Esophagus squamous epithelium (tissue), 5 donors: ENCODE measurements around the gene ZNF80. TPM values are rescaled to one million over a fixed set of nuclear protein-coding genes. Genes with fewer than 3 reads are reported as not detected.

ENCODE experiments used
- DNase-seq: peaks from one replicate; lab custom pipeline; 2025; lab: John Stamatoyannopoulos, UW
- H3K27ac ChIP-seq, 4 donors: fragments of 200-600 bp; sonication (generic); one replicate each; pipeline ENCODE4 v1.5.1; 2016 to 2019; ENCODE audit warnings: mild to moderate bottlenecking in 1 of 4
- H3K27me3 ChIP-seq, 4 donors: fragments of 200-600 bp; sonication (generic); 1 replicate in 3 of 4; 2 replicates in 1 of 4; pipeline versions ENCODE4 v1.5.1 to v1.6.0; 2017 to 2021; ENCODE audit warnings: antibody characterized with exemption in 1 of 4
- H3K36me3 ChIP-seq, 3 donors: fragments of 200-600 bp; sonication (generic); one replicate each; pipeline ENCODE4 v1.5.1; 2016 to 2019
- H3K4me1 ChIP-seq, 3 donors: fragments of 200-600 bp; sonication (generic); one replicate each; pipeline ENCODE4 v1.5.1; 2017 to 2019
- H3K4me3 ChIP-seq, 4 donors: fragments of 200-600 bp; sonication (generic); 1 replicate in 3 of 4; 2 replicates in 1 of 4; pipeline ENCODE4 v1.5.1; 2016 to 2019; ENCODE audit warnings: mild to moderate bottlenecking in 2 of 4, moderate library complexity in 1 of 4
- H3K9me3 ChIP-seq, 3 donors: fragments of 200-600 bp; sonication (generic); one replicate each; pipeline ENCODE4 v1.5.1; 2016 to 2019
- POLR2A ChIP-seq, 4 donors: fragments of 450-650 bp; IDR thresholded peaks; one replicate each; pipeline ENCODE4 v1.6.1; 2017; ENCODE audit warnings: antibody characterized with exemption in 4 of 4, mild to moderate bottlenecking in 4 of 4, moderate library complexity in 3 of 4
- intact Hi-C: fragments of 100-400 bp; cut with DNase I; formaldehyde crosslinking; loops from one replicate; pipeline ENCODE4 v1.15.0; 2022
- total RNA-seq, 4 donors: library from RNA; depleted of rRNA; stranded (reverse); fragments of >200 nt; gene quantifications; one replicate each; pipeline ENCODE4 v1.1.0, GENCODE V29; 2016
- TF ChIP-seq, protein P1 (sequence below), 6 experiments: fragments of 450-650 bp in 4 of 6; fragments of 200-600 bp in 2 of 6; sonication (generic) in 2 of 6; IDR thresholded peaks; one replicate each; pipeline ENCODE4 v1.5.1; 2016 to 2019; ENCODE audit warnings: antibody characterized with exemption in 6 of 6, mild to moderate bottlenecking in 4 of 6, moderate library complexity in 4 of 6
- donor health status: DM: yes; HTN: yes; CAD: no.

The ZNF80 gene
- total RNA-seq, 4 donors from 2014 or later: 0.38 TPM; not detected in 3

DNA sequence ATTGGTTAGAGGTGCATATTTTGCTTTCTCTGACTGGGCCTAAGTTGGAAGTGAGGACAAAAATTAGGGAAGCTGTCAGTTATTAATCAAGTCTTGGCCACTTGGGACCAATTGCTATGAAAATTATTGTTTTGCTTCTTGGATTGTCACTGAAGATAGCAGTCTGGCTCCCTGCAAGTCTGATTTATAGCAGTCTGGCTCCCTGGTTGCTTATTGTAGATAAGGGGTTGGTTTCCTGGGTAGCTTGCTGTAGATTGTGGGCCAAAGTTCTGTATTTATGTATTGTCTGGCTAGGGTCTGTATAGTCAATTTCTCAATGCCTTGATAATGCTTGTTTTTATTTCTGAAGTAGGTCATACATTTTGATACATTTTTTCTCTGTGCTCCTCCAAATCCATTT, 45.2 kb downstream of the ZNF80 start:
- no peak for TF ChIP-seq POLR2A (IDR thresholded peaks at IDR 0.05)
- TF ChIP-seq, protein P1, sequence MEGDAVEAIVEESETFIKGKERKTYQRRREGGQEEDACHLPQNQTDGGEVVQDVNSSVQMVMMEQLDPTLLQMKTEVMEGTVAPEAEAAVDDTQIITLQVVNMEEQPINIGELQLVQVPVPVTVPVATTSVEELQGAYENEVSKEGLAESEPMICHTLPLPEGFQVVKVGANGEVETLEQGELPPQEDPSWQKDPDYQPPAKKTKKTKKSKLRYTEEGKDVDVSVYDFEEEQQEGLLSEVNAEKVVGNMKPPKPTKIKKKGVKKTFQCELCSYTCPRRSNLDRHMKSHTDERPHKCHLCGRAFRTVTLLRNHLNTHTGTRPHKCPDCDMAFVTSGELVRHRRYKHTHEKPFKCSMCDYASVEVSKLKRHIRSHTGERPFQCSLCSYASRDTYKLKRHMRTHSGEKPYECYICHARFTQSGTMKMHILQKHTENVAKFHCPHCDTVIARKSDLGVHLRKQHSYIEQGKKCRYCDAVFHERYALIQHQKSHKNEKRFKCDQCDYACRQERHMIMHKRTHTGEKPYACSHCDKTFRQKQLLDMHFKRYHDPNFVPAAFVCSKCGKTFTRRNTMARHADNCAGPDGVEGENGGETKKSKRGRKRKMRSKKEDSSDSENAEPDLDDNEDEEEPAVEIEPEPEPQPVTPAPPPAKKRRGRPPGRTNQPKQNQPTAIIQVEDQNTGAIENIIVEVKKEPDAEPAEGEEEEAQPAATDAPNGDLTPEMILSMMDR (IDR thresholded peaks at IDR 0.05): no peak
- Histone ChIP-seq H3K4me1 (no peaks in the 10 kb centered on the region), H3K27ac (no peak overlapping the region), H3K36me3 (no peaks in the 10 kb centered on the region), H3K9me3 (no peaks in the 10 kb centered on the region), H3K4me3 (no peak overlapping the region), H3K27me3 (no peaks in the 10 kb centered on the region)
- DNase-seq: no peak
- intact Hi-C loops: no loop called here

DNA sequence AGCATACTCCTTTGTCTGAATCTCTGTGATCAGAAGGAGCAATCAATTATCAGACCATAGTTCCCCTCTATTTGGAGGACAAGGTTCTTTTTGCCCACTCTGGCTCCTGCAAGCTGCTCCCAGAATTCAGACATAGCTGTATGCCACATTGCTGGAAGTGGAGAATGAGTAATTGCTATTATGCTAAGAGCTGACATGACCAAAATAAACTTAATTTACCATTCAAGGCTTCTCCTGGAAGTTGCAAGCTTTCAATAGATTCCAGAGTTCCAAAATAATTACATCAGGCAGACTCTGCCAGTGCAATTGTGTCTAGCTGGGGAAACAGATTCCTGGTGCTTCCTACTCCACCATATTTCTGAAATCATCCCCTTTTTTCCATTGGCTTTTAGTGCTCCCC, 50.9 kb downstream of the ZNF80 start:
- intact Hi-C loops: no loop called here
- DNase-seq: no peak
- Histone ChIP-seq H3K36me3 (no peaks in the 10 kb centered on the region), H3K9me3 (no peaks in the 10 kb centered on the region), H3K27me3 (no peaks in the 10 kb centered on the region), H3K4me1 (no peaks in the 10 kb centered on the region), H3K4me3 (no peak overlapping the region), H3K27ac (no peak overlapping the region)
- TF ChIP-seq POLR2A (IDR thresholded peaks at IDR 0.05): no peak
- TF ChIP-seq, protein P1 (IDR thresholded peaks at IDR 0.05): no peak

Other genes starting within 250 kb of the ZNF80 start
- 1 to 10 TPM in 3 of 4 donors, under 1 TPM in 1; 0.92 to 3.6 (median 1.8) TPM for gene CCDC191, start 181.1 kb downstream of the ZNF80 start, total RNA-seq
- gene QTRT2, start 180.8 kb downstream of the ZNF80 start, total RNA-seq: 10 to 100 TPM in 3 of 4 donors, 1 to 10 TPM in 1; 7.5 to 18.2 (median 15.6) TPM
- gene DRD3, start 58.5 kb downstream of the ZNF80 start, total RNA-seq: not detected
- under 1 TPM; 0.26 to 0.94 (median 0.72) TPM for gene TIGIT, start 56.5 kb upstream of the ZNF80 start, total RNA-seq